H9 (cell line): Measurements from ENCODE around the gene CCDC154. TPM values are rescaled to one million over a fixed set of nuclear protein-coding genes. Genes with fewer than 3 reads are reported as not detected.

ENCODE experiments used
- DNase-seq: peaks from one replicate; pipeline ENCODE4 v3.0.0-alpha.2; 2017
- H2AFZ ChIP-seq: one replicate; pipeline ENCODE4 v1.6.1; 2013; ENCODE audit warnings: mild to moderate bottlenecking, low read length, control low read depth, moderate library complexity
- H2AK5ac ChIP-seq: 2 replicates; pipeline ENCODE4 v1.6.1; 2013; ENCODE audit warnings: low read length, control low read depth, mixed read lengths; ENCODE audit not compliant: insufficient read length
- H2BK120ac ChIP-seq: one replicate; pipeline ENCODE4 v1.6.1; 2013; ENCODE audit warnings: low read depth, mild to moderate bottlenecking, low read length, control low read depth, inconsistent platforms; ENCODE audit not compliant: poor library complexity, severe bottlenecking
- H2BK12ac ChIP-seq: 2 replicates; pipeline ENCODE4 v1.6.1; 2013; ENCODE audit warnings: low read length, control low read depth, mixed read lengths, low read depth; ENCODE audit not compliant: insufficient read length
- H2BK15ac ChIP-seq: 2 replicates; pipeline ENCODE4 v1.6.1; 2013; ENCODE audit warnings: low read depth, low read length, control low read depth
- H2BK20ac ChIP-seq: one replicate; pipeline ENCODE4 v1.6.1; 2013; ENCODE audit warnings: low read depth, mild to moderate bottlenecking, low read length, control low read depth, inconsistent platforms; ENCODE audit not compliant: poor library complexity, severe bottlenecking
- H2BK5ac ChIP-seq: 2 replicates; pipeline ENCODE4 v1.6.1; 2013; ENCODE audit warnings: low read length, control low read depth, mixed read lengths; ENCODE audit not compliant: insufficient read length
- H3K14ac ChIP-seq: 2 replicates; pipeline ENCODE4 v1.6.1; 2013; ENCODE audit warnings: low read length, control low read depth; ENCODE audit not compliant: insufficient read depth
- H3K18ac ChIP-seq: 2 replicates; pipeline ENCODE4 v1.6.1; 2013; ENCODE audit warnings: low read depth, mild to moderate bottlenecking, mixed read lengths, low read length, control low read depth; ENCODE audit not compliant: insufficient read length
- H3K23ac ChIP-seq: 2 replicates; pipeline ENCODE4 v1.6.1; 2013; ENCODE audit warnings: low read length, control low read depth, mixed read lengths, low read depth; ENCODE audit not compliant: insufficient read length
- H3K23me2 ChIP-seq: 2 replicates; pipeline ENCODE4 v1.6.1; 2013; ENCODE audit warnings: low read depth, mild to moderate bottlenecking, mixed read lengths, low read length, control low read depth; ENCODE audit not compliant: insufficient read length, poor library complexity, severe bottlenecking
- H3K27ac ChIP-seq: 2 replicates; pipeline ENCODE4 v1.5.1; 2013; ENCODE audit warnings: low read length, control low read depth, mixed read lengths, low read depth; ENCODE audit not compliant: insufficient read length
- H3K27me3 ChIP-seq: 2 replicates; pipeline ENCODE4 v1.6.1; 2013; ENCODE audit warnings: low read length, control low read depth, inconsistent platforms; ENCODE audit not compliant: insufficient read depth
- H3K4ac ChIP-seq: 2 replicates; pipeline ENCODE4 v1.6.1; 2013; ENCODE audit warnings: low read depth, mild to moderate bottlenecking, control low read depth, inconsistent platforms, low read length, moderate library complexity
- H3K4me1 ChIP-seq: 2 replicates; pipeline ENCODE4 v1.6.1; 2013; ENCODE audit warnings: low read length, control low read depth, inconsistent platforms; ENCODE audit not compliant: insufficient read depth
- H3K4me2 ChIP-seq: 2 replicates; pipeline ENCODE4 v1.6.1; 2013; ENCODE audit warnings: low read length, control low read depth, mixed read lengths; ENCODE audit not compliant: insufficient read length, insufficient read depth
- H3K56ac ChIP-seq: 2 replicates; pipeline ENCODE4 v1.6.1; 2013; ENCODE audit warnings: low read depth, mild to moderate bottlenecking, mixed read lengths, low read length, control low read depth; ENCODE audit not compliant: insufficient read length
- H3K79me1 ChIP-seq: 2 replicates; pipeline ENCODE4 v1.6.1; 2013; ENCODE audit warnings: low read depth, mild to moderate bottlenecking, moderate library complexity, low read length, control low read depth, inconsistent platforms; ENCODE audit not compliant: insufficient read depth, poor library complexity, severe bottlenecking
- H3K79me2 ChIP-seq: 2 replicates; pipeline ENCODE4 v1.6.1; 2013; ENCODE audit warnings: low read length, control low read depth, inconsistent platforms; ENCODE audit not compliant: insufficient read depth
- H3K9ac ChIP-seq: 2 replicates; pipeline ENCODE4 v1.6.1; 2013; ENCODE audit warnings: low read length, control low read depth, mixed read lengths; ENCODE audit not compliant: insufficient read length; ENCODE audit errors: extremely low read depth
- H3K9me3 ChIP-seq: one replicate; pipeline ENCODE4 v1.6.1; 2013; ENCODE audit warnings: low read depth, low read length, inconsistent platforms; ENCODE audit not compliant: control insufficient read depth
- H3T11ph ChIP-seq: one replicate; pipeline ENCODE4 v1.6.1; 2013; ENCODE audit warnings: mild to moderate bottlenecking, low read length, control low read depth, inconsistent platforms
- H4K20me1 ChIP-seq: one replicate; pipeline ENCODE4 v1.6.1; 2013; ENCODE audit not compliant: control insufficient read depth, insufficient read length, insufficient read depth
- H4K5ac ChIP-seq: 2 replicates; pipeline ENCODE4 v1.6.1; 2013; ENCODE audit warnings: low read depth, mild to moderate bottlenecking, mixed read lengths, low read length, control low read depth; ENCODE audit not compliant: insufficient read length
- H4K8ac ChIP-seq: replicated peaks from 2 replicates; pipeline ENCODE4 v1.6.1; 2013; ENCODE audit warnings: low read length, control low read depth, mixed read lengths, low read depth; ENCODE audit not compliant: insufficient read length
- H4K91ac ChIP-seq: 2 replicates; pipeline ENCODE4 v1.6.1; 2013; ENCODE audit warnings: low read depth, mild to moderate bottlenecking, moderate library complexity, mixed read lengths, low read length, control low read depth; ENCODE audit not compliant: insufficient read length
- H3K27ac Mint-ChIP-seq, 3 experiments: 2 replicates in 2 of 3; 3 replicates in 1 of 3; pipeline ENCODE4 v1.8.0; 2020 to 2021; ENCODE audit warnings: mixed read lengths in 3 of 3, mild to moderate bottlenecking in 1 of 3, moderate library complexity in 1 of 3
- H3K27me3 Mint-ChIP-seq: 2 replicates; pipeline ENCODE4 v1.8.0; 2021; ENCODE audit warnings: low read depth, mild to moderate bottlenecking, moderate library complexity, mixed read lengths
- H3K36me3 Mint-ChIP-seq, 3 experiments: 2 replicates in 2 of 3; 3 replicates in 1 of 3; pipeline ENCODE4 v1.8.0; 2020 to 2021; ENCODE audit warnings: low read depth in 3 of 3, mixed read lengths in 3 of 3; ENCODE audit not compliant: insufficient read depth in 1 of 3
- H3K4me1 Mint-ChIP-seq, 2 experiments: 2 replicates each; pipeline ENCODE4 v1.8.0; 2020; ENCODE audit warnings: mixed read lengths in 2 of 2
- H3K4me3 Mint-ChIP-seq, 2 experiments: 2 replicates in 1 of 2; 3 replicates in 1 of 2; pipeline ENCODE4 v1.8.0; 2020 to 2021; ENCODE audit warnings: mild to moderate bottlenecking in 2 of 2, mixed read lengths in 2 of 2, moderate library complexity in 1 of 2
- H3K9me3 Mint-ChIP-seq, 2 experiments: 2 replicates in 1 of 2; 3 replicates in 1 of 2; pipeline ENCODE4 v1.8.0; 2020; ENCODE audit warnings: mild to moderate bottlenecking in 2 of 2, mixed read lengths in 2 of 2, moderate library complexity in 1 of 2
- WGBS: extraction: QIAGEN DNeasy Blood & Tissue Kit; methylation state at CpG from one replicate; pipeline ENCODE4 v1.1.7; 2013; ENCODE audit warnings: missing lambda C conversion rate, low lambda C conversion rate, mixed read lengths; ENCODE audit not compliant: insufficient read length; ENCODE audit errors: extremely low coverage; 5-methylcytosine and 5-hydroxymethylcytosine counted together
- total RNA-seq: library from RNA; stranded (reverse); gene quantifications from 2 replicates; pipeline ENCODE4 v1.2.1, GENCODE V29; 2021
- TF ChIP-seq, protein P1 (sequence below): fragments of 200-600 bp; sonication (generic); conservative IDR thresholded peaks from 3 replicates; pipeline ENCODE4 v1.8.0; 2021; ENCODE audit warnings: antibody characterized with exemption, mild to moderate bottlenecking

Gene CCDC154
- total RNA-seq, 1 experiment from 2014 or later: 1.3 TPM

DNA sequence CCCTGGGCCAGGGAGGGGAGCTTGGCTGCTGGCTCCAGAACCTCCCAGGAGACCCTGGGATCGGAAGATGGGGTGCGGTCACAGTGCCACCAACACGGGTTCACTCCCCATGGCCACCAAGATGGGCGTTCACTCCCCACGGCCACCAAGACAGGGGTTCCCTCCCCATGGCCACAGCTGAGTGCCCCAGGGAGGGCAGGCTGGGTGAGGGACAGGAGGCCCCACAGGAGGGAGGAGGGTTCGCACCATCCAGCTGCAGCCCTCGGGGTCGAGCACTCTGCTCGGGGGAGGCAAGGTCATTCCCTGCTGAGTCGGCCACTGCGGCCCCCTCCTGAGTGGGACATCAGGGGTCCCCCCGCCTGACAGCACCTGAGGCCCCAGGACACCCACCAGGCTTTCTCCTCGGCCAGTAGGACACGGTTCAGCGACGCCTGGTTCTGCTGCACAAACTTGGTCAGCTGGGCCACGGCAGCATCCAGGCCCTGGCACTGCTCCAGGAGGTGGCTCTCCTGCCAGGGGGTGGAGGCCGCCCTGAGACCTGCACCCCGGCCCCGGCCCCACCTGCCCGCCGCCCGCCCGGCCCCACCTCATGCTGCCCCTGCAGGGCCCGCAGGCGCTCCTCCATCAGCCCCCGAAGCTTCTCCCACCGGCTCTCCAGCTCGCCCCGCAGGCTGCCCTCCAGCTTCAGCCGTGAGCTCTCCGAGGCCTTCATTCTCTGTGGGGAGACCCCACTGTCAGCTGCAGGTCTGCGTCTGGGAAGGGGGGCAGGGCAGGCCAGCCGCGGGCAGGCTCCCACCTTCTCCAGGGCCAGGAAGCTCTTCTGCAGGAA, 5.9 kb downstream of the CCDC154 start:
- Mint-ChIP-seq H3K27ac (no peak overlapping the region), H3K27me3 (no peaks in the 10 kb centered on the region), H3K4me3 (no peak overlapping the region), H3K9me3 (no peaks in the 10 kb centered on the region), H3K4me1 (no peaks in the 10 kb centered on the region; a peak in 1 of 4 replicates), H3K36me3 (no peaks in the 10 kb centered on the region)
- peak overlapping the region; percentile 37; the same call in 1 of the 2 replicates for H3K14ac ChIP-seq
- H4K20me1 ChIP-seq: no peaks in the 10 kb centered on the region
- H3K79me1 ChIP-seq: no peaks in the 10 kb centered on the region
- H3K27me3 ChIP-seq: no peaks in the 10 kb centered on the region
- H2BK15ac ChIP-seq: no peak overlapping the region
- H3K23ac ChIP-seq: no peak overlapping the region
- no peak overlapping the region for H3K18ac ChIP-seq
- no peak for DNase-seq
- H2BK20ac ChIP-seq: no peak overlapping the region
- H2AFZ ChIP-seq: no peak overlapping the region
- no peak overlapping the region for H2BK12ac ChIP-seq
- H3K9ac ChIP-seq: no peak overlapping the region
- no peaks in the 10 kb centered on the region for H3K79me2 ChIP-seq
- H2BK120ac ChIP-seq: no peak overlapping the region
- no peaks in the 10 kb centered on the region for H3K9me3 ChIP-seq
- H3K4ac ChIP-seq: no peak overlapping the region
- no peak overlapping the region for H4K91ac ChIP-seq
- H3K27ac ChIP-seq: no peak overlapping the region
- H3K4me1 ChIP-seq: no peaks in the 10 kb centered on the region
- no peak overlapping the region for H3K56ac ChIP-seq
- H4K8ac ChIP-seq: no peak overlapping the region
- H4K5ac ChIP-seq: no peak overlapping the region
- no peak overlapping the region for H3K4me2 ChIP-seq
- H3K23me2 ChIP-seq: no peaks in the 10 kb centered on the region
- TF ChIP-seq, protein P1, sequence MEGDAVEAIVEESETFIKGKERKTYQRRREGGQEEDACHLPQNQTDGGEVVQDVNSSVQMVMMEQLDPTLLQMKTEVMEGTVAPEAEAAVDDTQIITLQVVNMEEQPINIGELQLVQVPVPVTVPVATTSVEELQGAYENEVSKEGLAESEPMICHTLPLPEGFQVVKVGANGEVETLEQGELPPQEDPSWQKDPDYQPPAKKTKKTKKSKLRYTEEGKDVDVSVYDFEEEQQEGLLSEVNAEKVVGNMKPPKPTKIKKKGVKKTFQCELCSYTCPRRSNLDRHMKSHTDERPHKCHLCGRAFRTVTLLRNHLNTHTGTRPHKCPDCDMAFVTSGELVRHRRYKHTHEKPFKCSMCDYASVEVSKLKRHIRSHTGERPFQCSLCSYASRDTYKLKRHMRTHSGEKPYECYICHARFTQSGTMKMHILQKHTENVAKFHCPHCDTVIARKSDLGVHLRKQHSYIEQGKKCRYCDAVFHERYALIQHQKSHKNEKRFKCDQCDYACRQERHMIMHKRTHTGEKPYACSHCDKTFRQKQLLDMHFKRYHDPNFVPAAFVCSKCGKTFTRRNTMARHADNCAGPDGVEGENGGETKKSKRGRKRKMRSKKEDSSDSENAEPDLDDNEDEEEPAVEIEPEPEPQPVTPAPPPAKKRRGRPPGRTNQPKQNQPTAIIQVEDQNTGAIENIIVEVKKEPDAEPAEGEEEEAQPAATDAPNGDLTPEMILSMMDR: no peak
- H2AK5ac ChIP-seq: no peak overlapping the region
- no CpG with 5 or more reads among the region's 35 CpGs for WGBS
- H2BK5ac ChIP-seq: no peak overlapping the region
- no peak overlapping the region for H3T11ph ChIP-seq
